ENCODE results near the gene CAPZA2.

GRCh38 chr7:116953906-116954838 is 91.8 kb downstream of the CAPZA2 start:
- TF ChIP-seq CTCF (IDR thresholded peaks at IDR 0.05), result no peak
- TF ChIP-seq POLR2A (IDR thresholded peaks at IDR 0.05), result no peak
